ENCODE data around the gene MCUB. TPM values are rescaled to one million over a fixed set of nuclear protein-coding genes. Genes with fewer than 3 reads are reported as not detected.

MCUB gene
- total RNA-seq, 2 donors from 2014 or later, result 2.9 to 58.3 TPM

DNA sequence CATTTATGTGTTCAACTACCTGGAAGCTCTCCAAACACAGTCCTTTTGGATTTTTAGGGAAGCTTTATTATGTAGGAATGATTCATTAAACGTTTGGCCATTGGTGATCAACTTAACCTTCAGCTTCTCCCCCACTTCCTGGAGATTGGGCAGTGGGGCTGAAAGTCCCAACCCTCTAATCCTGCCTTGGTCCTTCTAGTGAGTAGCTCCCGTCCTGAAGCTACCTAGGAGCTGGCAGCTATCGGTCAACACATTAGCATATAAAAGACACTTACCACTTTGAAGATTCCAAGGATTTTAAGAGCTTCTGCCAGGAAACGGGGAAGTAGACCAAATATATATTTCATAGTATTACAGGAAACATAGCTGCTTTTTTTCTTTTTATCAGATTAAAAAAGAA lies 69.7 kb downstream of the MCUB start:
- DNase-seq (no peak), ATAC-seq (no peak)
- Histone ChIP-seq H3K4me3 (no peak overlapping the region), H3K36me3 (replicated peaks in 1 of 2; ENCODE audit: insufficient read depth in 1 of 2, low read depth in 2 of 2) (no peaks in the 10 kb centered on the region), H3K9me3 (no peaks in the 10 kb centered on the region), H3K4me1 (no peaks in the 10 kb centered on the region), H3K27me3 (no peaks in the 10 kb centered on the region), H3K27ac (no peak overlapping the region)
- intact Hi-C loops (cut with DNase I), result no loop called here
- 48 to 52% methylated on average over 4 of the region's 4 CpGs for WGBS, 2 donors
- no peak for TF ChIP-seq POLR2A (IDR thresholded peaks at IDR 0.05)
- TF ChIP-seq, protein P1, sequence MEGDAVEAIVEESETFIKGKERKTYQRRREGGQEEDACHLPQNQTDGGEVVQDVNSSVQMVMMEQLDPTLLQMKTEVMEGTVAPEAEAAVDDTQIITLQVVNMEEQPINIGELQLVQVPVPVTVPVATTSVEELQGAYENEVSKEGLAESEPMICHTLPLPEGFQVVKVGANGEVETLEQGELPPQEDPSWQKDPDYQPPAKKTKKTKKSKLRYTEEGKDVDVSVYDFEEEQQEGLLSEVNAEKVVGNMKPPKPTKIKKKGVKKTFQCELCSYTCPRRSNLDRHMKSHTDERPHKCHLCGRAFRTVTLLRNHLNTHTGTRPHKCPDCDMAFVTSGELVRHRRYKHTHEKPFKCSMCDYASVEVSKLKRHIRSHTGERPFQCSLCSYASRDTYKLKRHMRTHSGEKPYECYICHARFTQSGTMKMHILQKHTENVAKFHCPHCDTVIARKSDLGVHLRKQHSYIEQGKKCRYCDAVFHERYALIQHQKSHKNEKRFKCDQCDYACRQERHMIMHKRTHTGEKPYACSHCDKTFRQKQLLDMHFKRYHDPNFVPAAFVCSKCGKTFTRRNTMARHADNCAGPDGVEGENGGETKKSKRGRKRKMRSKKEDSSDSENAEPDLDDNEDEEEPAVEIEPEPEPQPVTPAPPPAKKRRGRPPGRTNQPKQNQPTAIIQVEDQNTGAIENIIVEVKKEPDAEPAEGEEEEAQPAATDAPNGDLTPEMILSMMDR (IDR thresholded peaks at IDR 0.05), result no peak

GRCh38 chr4:109631532-109632108 lies 71.6 kb downstream of the MCUB start:
- Histone ChIP-seq H3K27me3 (no peaks in the 10 kb centered on the region), H3K4me1 (no peaks in the 10 kb centered on the region), H3K27ac (no peak overlapping the region), H3K36me3 (replicated peaks in 1 of 2; ENCODE audit: insufficient read depth in 1 of 2, low read depth in 2 of 2) (no peaks in the 10 kb centered on the region), H3K9me3 (no peaks in the 10 kb centered on the region), H3K4me3 (no peak overlapping the region)
- 24 to 36% methylated on average over 5 of the region's 5 CpGs for WGBS, 2 donors
- TF ChIP-seq, protein P1 (IDR thresholded peaks at IDR 0.05), result no peak
- intact Hi-C loops (cut with DNase I), result no loop called here
- peak in 3 of 4 donors; percentile 12 to 27 (median 17) for DNase-seq
- ATAC-seq, result no peak

DNA sequence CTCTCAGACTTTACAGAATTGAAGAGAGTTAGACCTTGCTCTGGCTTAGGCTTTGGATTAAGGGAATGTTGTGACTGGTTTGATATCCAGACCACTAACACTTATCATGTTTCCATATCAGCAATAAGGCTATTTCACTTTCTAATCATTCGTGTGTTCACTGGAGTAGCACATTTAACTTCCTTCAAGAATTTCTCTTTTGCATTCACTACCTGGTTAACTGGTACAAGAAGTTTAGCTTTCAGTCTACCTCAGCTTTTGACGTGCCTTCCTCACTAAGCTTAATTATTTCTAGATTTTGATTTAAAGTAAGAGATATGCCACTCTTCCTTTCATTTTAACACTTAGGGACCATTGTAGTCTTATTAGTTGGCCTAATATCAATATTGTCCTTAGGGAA lies 80.6 kb downstream of the MCUB start:
- Histone ChIP-seq H3K9me3 (no peaks in the 10 kb centered on the region), H3K27me3 (no peaks in the 10 kb centered on the region), H3K4me1 (no peaks in the 10 kb centered on the region), H3K36me3 (replicated peaks in 1 of 2; ENCODE audit: insufficient read depth in 1 of 2, low read depth in 2 of 2) (no peaks in the 10 kb centered on the region), H3K4me3 (no peak overlapping the region), H3K27ac (no peak overlapping the region)
- 59 to 60% methylated on average over 2 of the region's 2 CpGs for WGBS, 2 donors
- no peak for DNase-seq
- no peak for TF ChIP-seq POLR2A (IDR thresholded peaks at IDR 0.05)
- TF ChIP-seq, protein P1 (IDR thresholded peaks at IDR 0.05), result no peak
- no peak for ATAC-seq
- intact Hi-C loops (cut with DNase I), result no loop called here

DNA sequence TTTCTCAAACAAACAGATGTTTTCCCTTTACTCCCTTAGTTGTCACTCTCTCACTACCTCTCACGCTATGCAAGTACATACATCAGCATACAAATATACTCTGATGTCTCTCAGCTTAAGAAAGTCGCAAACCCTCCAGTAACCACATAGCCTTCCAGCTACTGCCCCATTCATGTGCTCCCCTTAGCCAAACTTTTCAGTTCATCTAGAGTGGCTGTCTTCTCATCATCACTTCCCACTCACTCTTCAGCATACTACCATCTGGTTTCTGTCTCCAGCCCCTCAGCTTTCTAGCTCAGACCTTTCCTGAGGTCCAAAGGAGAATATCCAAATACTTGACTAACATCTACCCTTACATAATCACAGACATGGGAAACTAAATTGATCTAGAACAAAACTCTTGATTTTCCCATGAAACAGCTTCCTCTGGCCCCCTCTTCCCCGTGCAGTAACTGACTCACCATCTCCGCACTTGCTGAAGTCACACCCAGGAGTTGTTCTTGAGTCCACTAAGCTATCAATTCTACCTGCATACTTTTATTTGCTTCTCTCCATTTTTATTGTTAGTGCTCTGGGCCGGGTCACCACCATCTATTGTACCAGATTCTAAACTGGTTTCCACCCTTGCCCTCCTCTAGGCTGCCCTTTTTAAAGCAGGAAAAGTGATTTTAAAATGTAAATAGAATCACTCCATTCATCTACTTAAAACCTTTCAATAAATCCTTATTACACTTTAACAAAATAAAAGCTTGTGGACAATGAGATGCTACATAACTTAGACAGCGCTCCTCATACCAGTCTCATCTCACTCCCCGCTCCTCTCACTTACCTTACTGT lies 86.0 kb downstream of the MCUB start:
- Histone ChIP-seq H3K4me1 (no peaks in the 10 kb centered on the region), H3K27me3 (no peaks in the 10 kb centered on the region), H3K36me3 (replicated peaks in 1 of 2; ENCODE audit: insufficient read depth in 1 of 2, low read depth in 2 of 2) (no peaks in the 10 kb centered on the region), H3K9me3 (no peaks in the 10 kb centered on the region), H3K4me3 (no peak overlapping the region), H3K27ac (no peak overlapping the region)
- ATAC-seq (no peak), DNase-seq (no peak)
- TF ChIP-seq POLR2A (IDR thresholded peaks at IDR 0.05), result no peak
- TF ChIP-seq, protein P1 (IDR thresholded peaks at IDR 0.05), result no peak
- intact Hi-C loops (cut with DNase I), result no loop called here
- 75 to 91% methylated on average over 7 of the region's 7 CpGs for WGBS, 2 donors
